GM03348 (cell line): ENCODE results near the gene INSR.
A peak's percentile ranks its signal among the peaks of the same experiment; 100 is the strongest.
"Not testable (repeated sequence)": the region's sequence is repeated elsewhere in the genome, so short reads cannot be mapped to it uniquely, and the experiment has no call there.

Source experiments
- DNase-seq: peaks from one replicate; pipeline ENCODE4 v3.0.0; 2012; ENCODE audit warnings: low spot score

The INSR gene

GRCh38 chr19:7195046-7195445, 99.2 kb downstream of the INSR start:
- no peak for DNase-seq

- DNase-seq = no peak
These were observed 99.6 kb downstream of the INSR start for GRCh38 chr19:7194566-7194965.

GRCh38 chr19:7191946-7192691, 102.1 kb downstream of the INSR start:
- peak; percentile 24 for DNase-seq

- no peak for DNase-seq
These were observed 105.2 kb downstream of the INSR start for GRCh38 chr19:7188698-7189629.

GRCh38 chr19:7187605-7188339, 106.4 kb downstream of the INSR start:
- DNase-seq = no peak

GRCh38 chr19:7182489-7182888, 111.7 kb downstream of the INSR start:
- DNase-seq = no peak

- no peak for DNase-seq
These were observed 114.3 kb downstream of the INSR start for GRCh38 chr19:7179917-7180306.

- DNase-seq = peak; percentile 72
These were observed 116.3 kb downstream of the INSR start for GRCh38 chr19:7177926-7178325.

- DNase-seq = no peak
These were observed 117.4 kb downstream of the INSR start for GRCh38 chr19:7176792-7177191.

- DNase-seq = no peak
These were observed 121.4 kb downstream of the INSR start for GRCh38 chr19:7172794-7173193.

GRCh38 chr19:7170983-7171382, 123.2 kb downstream of the INSR start:
- DNase-seq = no peak

- DNase-seq = no peak
These were observed 125.3 kb downstream of the INSR start for GRCh38 chr19:7168941-7169340.

GRCh38 chr19:7161292-7161691, 132.9 kb downstream of the INSR start:
- no peak for DNase-seq

GRCh38 chr19:7159105-7159933, 134.9 kb downstream of the INSR start:
- peak; percentile 83 for DNase-seq

GRCh38 chr19:7153022-7153421, 141.2 kb downstream of the INSR start:
- no peak for DNase-seq

GRCh38 chr19:7152568-7152967, 141.6 kb downstream of the INSR start:
- no peak for DNase-seq

GRCh38 chr19:7149956-7150705, 144.1 kb downstream of the INSR start:
- DNase-seq = no peak

GRCh38 chr19:7147119-7147675, 147.0 kb downstream of the INSR start:
- DNase-seq = not testable (repeated sequence)

GRCh38 chr19:7146086-7146485, 148.1 kb downstream of the INSR start:
- not testable (repeated sequence) for DNase-seq

- DNase-seq = no peak
These were observed 148.7 kb downstream of the INSR start for GRCh38 chr19:7145494-7145893.

GRCh38 chr19:7142771-7143170, 151.4 kb downstream of the INSR start:
- no peak for DNase-seq
